GM12875 (cell line): ENCODE measurements around the gene ARMH3.

ENCODE experiments used
- H3K4me3 ChIP-seq: one replicate; pipeline ENCODE4 v1.5.1; 2011; ENCODE audit warnings: low read depth, low read length, control low read depth
- TF ChIP-seq, protein P1 (sequence below): IDR thresholded peaks from 2 replicates; pipeline ENCODE4 v1.5.1; 2011; ENCODE audit warnings: low read depth, mild to moderate bottlenecking, control low read depth, inconsistent platforms, low read length, moderate library complexity, borderline replicate concordance; ENCODE audit not compliant: insufficient read depth

ARMH3 gene

DNA sequence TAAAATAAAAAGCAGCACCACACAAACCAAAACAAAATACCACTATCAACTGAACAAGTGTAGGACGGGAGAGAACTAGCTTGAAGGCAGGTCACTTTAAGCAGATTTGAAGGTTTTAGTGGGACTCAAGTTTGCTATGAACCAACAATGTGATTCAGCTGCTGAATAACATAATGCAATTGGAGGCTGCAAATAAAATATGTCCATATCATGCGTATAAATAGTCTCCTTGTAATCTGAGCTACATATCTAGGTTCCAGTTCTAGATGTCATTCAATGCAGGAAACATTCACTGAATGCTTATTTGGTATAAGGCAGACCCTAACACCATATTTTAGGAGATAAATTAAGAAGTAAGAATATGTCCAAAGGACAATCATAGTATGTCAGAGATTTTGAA, 130.9 kb downstream of the ARMH3 start:
- no peak overlapping the region for H3K4me3 ChIP-seq
- TF ChIP-seq, protein P1, sequence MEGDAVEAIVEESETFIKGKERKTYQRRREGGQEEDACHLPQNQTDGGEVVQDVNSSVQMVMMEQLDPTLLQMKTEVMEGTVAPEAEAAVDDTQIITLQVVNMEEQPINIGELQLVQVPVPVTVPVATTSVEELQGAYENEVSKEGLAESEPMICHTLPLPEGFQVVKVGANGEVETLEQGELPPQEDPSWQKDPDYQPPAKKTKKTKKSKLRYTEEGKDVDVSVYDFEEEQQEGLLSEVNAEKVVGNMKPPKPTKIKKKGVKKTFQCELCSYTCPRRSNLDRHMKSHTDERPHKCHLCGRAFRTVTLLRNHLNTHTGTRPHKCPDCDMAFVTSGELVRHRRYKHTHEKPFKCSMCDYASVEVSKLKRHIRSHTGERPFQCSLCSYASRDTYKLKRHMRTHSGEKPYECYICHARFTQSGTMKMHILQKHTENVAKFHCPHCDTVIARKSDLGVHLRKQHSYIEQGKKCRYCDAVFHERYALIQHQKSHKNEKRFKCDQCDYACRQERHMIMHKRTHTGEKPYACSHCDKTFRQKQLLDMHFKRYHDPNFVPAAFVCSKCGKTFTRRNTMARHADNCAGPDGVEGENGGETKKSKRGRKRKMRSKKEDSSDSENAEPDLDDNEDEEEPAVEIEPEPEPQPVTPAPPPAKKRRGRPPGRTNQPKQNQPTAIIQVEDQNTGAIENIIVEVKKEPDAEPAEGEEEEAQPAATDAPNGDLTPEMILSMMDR, result no peak

GRCh38 chr10:101923256-101923655, 132.7 kb downstream of the ARMH3 start:
- no peak overlapping the region for H3K4me3 ChIP-seq
- TF ChIP-seq, protein P1, result no peak

GRCh38 chr10:101922846-101923245, 133.1 kb downstream of the ARMH3 start:
- TF ChIP-seq, protein P1, result no peak
- no peak overlapping the region for H3K4me3 ChIP-seq

DNA sequence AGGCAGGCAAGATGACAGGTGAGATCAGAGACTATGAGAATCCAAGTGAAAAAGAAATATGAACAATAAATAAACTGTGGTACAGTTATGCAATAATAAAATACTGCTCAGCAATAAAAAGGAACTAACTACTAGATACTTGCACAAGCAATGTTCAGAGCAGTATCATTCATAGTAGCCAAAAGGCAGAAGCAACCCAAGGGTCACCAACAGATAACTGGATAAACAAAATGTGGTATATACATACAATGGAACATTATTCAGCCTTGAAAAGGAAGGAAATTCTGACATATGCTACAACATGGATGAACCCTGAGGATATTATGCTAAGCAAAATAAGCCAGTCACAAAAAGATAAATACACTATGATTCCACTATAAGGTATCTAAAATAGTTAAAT, 135.4 kb downstream of the ARMH3 start:
- no peak overlapping the region for H3K4me3 ChIP-seq
- TF ChIP-seq, protein P1, result no peak

DNA sequence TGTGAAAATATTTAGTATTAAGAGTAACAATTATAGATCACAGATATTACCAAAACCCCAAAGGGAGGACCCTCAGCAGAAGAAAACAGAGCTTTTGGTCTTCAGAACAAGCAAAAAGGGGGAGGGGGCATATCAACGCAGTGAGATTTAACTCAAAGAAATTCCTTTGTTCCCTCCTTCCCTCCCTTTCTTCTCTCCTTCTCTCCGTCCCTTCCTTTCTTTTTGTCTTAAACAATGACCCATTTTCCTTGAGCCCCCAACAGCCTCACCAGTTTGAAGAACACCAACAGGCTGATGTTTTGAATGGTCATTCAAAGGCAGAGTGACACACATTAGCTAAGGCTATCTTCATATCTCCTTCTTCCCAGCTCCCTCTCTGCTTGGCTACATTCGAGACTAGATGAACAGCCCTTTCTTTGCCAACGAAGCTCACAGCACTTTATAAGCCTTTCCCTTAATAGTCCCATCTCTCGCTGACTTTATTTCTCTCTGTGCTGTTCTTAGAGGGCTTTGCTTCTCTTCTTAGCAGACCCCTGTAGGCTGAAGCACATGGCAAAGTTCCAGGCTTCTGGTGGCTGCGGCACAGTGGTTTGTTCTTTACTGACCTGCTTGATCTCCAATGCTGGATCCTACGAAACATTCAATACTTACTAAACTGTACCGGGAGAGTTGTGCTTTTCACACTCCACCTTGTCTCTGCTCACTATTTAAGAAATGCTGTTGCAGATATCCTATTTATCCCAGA, 136.8 kb downstream of the ARMH3 start:
- H3K4me3 ChIP-seq, result no peak overlapping the region
- TF ChIP-seq, protein P1, result no peak

DNA sequence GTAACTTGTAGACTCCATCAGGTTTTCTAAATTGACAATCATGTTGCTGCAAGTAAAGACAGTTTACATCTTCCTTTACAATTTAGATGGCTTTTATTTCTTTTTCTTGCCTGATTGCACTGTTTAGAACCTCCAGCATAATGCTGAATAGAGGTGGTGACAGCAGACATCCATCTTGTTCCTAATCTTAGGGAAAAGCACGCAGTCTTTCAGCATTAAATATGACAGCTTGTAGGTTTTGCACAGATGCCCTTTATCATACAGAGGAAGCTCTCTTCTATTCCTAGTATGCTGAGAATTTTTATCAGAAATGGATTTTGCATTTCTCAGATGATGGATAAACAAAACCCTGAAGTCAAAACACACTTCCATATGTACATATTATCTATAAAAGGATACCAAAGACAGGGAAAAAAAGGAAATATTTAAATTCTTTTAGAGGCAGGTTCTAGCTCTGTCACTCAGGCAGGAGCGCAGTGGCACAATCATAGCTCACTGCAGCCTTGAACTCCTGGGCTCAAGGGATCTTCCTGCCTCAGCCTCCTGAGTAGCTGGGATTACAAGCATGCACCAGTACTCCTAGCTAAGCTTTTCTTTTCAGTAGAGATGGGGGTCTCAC, 143.3 kb downstream of the ARMH3 start:
- H3K4me3 ChIP-seq, result no peak overlapping the region
- TF ChIP-seq, protein P1, result no peak
